Fibroblast of mammary gland (primary cell): ENCODE measurements around the gene ITGB1.

Experiments
- DNase-seq: peaks from one replicate; pipeline ENCODE4 v3.0.0-alpha.2; 2010; ENCODE audit warnings: low read depth
- H3K4me3 ChIP-seq: 2 replicates; pipeline ENCODE4 v1.5.1; 2011; ENCODE audit warnings: low read depth, mild to moderate bottlenecking, low read length, moderate library complexity; ENCODE audit not compliant: control insufficient read depth
- TF ChIP-seq, protein P1 (sequence below): conservative IDR thresholded peaks from 2 replicates; pipeline ENCODE4 v1.5.1; 2011; ENCODE audit warnings: low read depth, low read length, inconsistent platforms; ENCODE audit not compliant: control insufficient read depth, insufficient read depth

ITGB1 gene

DNA sequence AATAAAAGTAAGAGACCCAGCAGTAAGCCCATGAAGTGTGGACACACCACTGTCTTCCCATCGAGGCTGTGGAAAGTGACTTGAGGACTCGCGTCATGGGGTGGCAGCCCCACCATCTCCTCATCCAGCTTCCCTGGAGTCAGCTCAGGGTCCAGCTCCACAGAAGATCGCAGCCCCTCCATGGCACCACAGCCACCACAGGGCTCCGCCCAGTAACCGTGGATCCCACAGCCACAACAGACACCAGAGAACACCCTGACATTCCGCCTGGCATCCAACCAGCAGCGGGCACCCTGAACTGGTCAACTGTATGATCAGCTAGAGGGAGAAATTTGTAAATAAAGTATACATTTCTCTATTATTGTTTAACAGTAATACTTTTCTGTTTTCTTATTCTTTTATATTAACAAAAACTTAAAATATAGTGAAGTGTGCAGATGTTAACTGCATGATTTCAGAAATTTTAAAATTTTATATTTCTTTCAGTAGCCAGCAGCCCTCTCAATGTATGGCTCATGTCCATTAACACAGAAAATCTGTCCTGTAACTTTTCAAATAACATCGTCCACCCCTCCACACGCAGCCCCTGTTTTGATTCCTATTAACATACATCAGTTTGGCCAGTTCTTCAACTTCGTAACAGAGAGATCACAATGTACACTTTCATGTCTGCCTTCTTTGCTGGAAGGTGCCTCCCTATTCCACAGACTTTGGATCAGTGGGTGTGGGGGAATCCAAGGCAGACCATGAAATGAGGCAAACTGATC is 69.7 kb downstream of the ITGB1 start:
- no peak overlapping the region for H3K4me3 ChIP-seq
- TF ChIP-seq, protein P1, sequence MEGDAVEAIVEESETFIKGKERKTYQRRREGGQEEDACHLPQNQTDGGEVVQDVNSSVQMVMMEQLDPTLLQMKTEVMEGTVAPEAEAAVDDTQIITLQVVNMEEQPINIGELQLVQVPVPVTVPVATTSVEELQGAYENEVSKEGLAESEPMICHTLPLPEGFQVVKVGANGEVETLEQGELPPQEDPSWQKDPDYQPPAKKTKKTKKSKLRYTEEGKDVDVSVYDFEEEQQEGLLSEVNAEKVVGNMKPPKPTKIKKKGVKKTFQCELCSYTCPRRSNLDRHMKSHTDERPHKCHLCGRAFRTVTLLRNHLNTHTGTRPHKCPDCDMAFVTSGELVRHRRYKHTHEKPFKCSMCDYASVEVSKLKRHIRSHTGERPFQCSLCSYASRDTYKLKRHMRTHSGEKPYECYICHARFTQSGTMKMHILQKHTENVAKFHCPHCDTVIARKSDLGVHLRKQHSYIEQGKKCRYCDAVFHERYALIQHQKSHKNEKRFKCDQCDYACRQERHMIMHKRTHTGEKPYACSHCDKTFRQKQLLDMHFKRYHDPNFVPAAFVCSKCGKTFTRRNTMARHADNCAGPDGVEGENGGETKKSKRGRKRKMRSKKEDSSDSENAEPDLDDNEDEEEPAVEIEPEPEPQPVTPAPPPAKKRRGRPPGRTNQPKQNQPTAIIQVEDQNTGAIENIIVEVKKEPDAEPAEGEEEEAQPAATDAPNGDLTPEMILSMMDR: no peak
- DNase-seq: no peak

DNA sequence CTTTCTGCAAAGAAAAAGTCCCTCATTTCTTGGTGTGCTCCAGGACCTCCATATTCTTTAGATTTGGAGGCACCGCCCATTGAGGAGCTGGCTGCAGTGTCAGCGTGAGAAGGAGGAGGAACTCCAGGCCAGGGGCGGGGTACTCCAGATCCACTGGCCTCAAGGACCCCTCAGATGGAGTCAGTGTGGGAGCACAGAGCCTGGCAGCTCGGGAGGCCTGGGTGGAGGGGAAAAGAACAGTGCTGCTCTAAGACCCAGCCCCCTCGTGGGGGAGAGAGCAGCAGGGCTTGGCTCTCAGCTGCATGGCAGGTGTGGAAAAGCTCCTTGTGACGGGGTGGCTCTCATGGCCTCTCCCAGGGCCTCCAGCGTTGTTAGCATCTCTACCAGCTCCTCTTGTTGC is 70.5 kb downstream of the ITGB1 start:
- no peak for DNase-seq
- no peak overlapping the region for H3K4me3 ChIP-seq
- TF ChIP-seq, protein P1: no peak

DNA sequence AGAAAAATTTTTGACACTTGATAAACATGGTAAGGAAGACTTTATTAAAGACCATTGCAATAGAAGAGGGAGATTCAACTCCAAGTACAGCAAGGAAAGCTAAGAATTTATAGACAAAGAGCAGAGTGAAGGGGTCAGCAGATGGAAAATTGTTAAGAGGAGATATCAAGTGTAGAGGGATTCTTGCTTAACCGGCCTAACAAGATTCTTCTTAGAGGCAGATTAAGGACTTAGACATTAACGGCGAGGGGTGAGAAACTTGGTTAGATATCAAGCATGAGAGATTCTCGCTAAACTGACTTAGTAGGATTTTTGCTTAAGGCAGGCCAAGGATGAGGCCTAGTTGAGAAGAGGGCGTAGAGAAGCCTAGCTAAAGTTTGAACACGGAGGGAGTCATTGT is 76.0 kb downstream of the ITGB1 start:
- H3K4me3 ChIP-seq: no peak overlapping the region
- no peak for DNase-seq
- TF ChIP-seq, protein P1: no peak

DNA sequence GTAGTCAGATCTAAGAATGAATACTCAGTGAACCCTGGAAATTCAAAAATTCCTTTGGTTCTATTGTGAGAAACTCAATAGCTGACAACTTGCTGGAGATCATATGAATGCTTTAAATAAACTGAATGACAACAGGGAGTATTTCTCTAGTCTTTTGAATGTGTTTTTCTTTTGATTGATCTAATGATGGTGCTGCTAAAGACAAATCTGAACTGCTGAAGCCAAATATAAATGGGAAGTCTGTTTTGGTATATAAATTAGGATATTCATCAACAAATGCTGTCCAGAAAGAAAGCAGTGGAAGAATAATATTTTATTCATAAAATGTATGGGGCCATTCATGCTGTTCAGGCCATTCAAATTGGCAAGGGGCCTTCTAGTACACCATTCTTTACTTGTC is 79.4 kb downstream of the ITGB1 start:
- no peak overlapping the region for H3K4me3 ChIP-seq
- TF ChIP-seq, protein P1: no peak
- DNase-seq: no peak

DNA sequence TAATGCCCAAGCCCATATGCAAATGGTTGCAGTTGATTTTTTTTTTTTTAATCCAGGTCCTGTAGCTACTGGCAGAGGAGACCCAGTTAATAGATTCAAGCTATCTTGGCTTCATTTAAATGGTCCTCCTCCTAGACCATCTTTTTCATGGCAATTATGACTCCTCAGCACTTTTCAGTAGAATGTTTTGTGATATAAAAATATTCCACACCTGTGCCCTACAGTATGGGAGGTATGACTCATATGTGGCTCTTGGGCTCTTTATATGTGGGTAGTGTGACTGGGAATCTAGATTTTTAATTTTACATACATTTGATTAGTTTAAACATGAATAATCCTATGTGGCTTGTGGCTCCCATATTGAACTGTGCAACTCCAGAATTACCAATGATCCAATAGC is 80.1 kb downstream of the ITGB1 start:
- TF ChIP-seq, protein P1: no peak
- no peak overlapping the region for H3K4me3 ChIP-seq
- no peak for DNase-seq

DNA sequence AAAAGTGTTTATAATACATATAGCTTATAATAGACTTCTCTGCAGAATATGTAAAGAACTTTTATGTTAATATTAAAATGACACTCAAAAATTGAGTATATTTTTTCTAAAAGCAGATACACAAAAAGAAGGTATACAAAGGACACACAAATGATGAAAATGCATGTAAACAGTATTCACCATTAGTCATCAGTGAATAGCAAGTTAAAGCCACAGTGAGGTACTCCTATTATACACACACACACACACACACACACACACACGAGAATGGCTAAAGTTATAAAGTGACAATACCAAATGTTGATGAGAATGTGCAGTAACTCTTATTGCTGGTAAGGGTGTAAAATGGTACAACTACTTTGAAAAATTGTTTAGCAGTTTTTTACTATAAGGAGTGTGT is 92.9 kb downstream of the ITGB1 start:
- no peak for DNase-seq
- TF ChIP-seq, protein P1: no peak
- no peak overlapping the region for H3K4me3 ChIP-seq
